Endothelial cell of umbilical vein (primary cell): ENCODE data around the gene TMEM151A. TPM values are rescaled to one million over a fixed set of nuclear protein-coding genes. Genes with fewer than 3 reads are reported as not detected.

Experiments
- BruUV-seq: library from RNA; stranded (reverse); fragments of 400-500 nt; replicated peaks from 2 replicates; lab custom pipeline; 2021; lab: Mats Ljungman, UMichigan
- CTCF ChIA-PET: fragments of 300-600, 350-600 bp; sonication (Branson Sonifier 250); formaldehyde crosslinking; loops from one replicate; lab custom pipeline; 2021; ENCODE audit warnings: antibody characterized with exemption, inconsistent platforms; lab: Charles Lee
- POLR2A ChIA-PET: fragments of 300-600, 350-600 bp; sonication (Branson Sonifier 250); formaldehyde crosslinking; loops from one replicate; lab custom pipeline; 2021; ENCODE audit warnings: antibody characterized with exemption, inconsistent platforms; lab: Charles Lee
- DNase-seq: peaks from one replicate; pipeline ENCODE4 v3.0.0-alpha.2; 2011; ENCODE audit warnings: low read depth, low spot score
- FAIRE-seq: peaks from 2 replicates; lab custom pipeline; 2011; peaks lifted over from hg19 to GRCh38; lab: Jason Lieb, UNC
- H2AFZ ChIP-seq: 2 replicates; pipeline ENCODE4 v1.6.0; 2012; ENCODE audit warnings: low read depth, low read length, control low read depth, inconsistent platforms
- H3K27ac ChIP-seq: 2 replicates; pipeline ENCODE4 v1.5.1; 2011; ENCODE audit warnings: low read depth, mild to moderate bottlenecking, control low read depth, low read length, moderate library complexity; ENCODE audit not compliant: insufficient read depth
- H3K27me3 ChIP-seq, 2 experiments: 2 replicates each; pipeline versions ENCODE4 v1.6.0 to v1.6.1; 2011; ENCODE audit warnings: low read length in 2 of 2, mixed read lengths in 1 of 2; ENCODE audit not compliant: control insufficient read depth in 2 of 2, insufficient read depth in 2 of 2
- H3K36me3 ChIP-seq, 2 experiments: 2 replicates in 1 of 2; 3 replicates in 1 of 2; pipeline ENCODE4 v1.5.1; 2011; ENCODE audit warnings: low read length in 2 of 2, mild to moderate bottlenecking in 1 of 2, moderate library complexity in 1 of 2; ENCODE audit not compliant: control insufficient read depth in 2 of 2, insufficient read depth in 2 of 2; ENCODE audit errors: extremely low read depth in 1 of 2
- H3K4me1 ChIP-seq: 3 replicates; pipeline ENCODE4 v1.5.1; 2011; ENCODE audit warnings: mild to moderate bottlenecking, low read length; ENCODE audit not compliant: control insufficient read depth, insufficient read depth; ENCODE audit errors: extremely low read depth
- H3K4me2 ChIP-seq: 2 replicates; pipeline ENCODE4 v1.6.1; 2011; ENCODE audit warnings: low read length, control low read depth, mixed read lengths; ENCODE audit not compliant: insufficient read depth
- H3K4me3 ChIP-seq, 3 experiments: fragments of 200-600 bp in 1 of 3; sonication (generic), shearing (Covaris generic) in 1 of 3; replicated peaks in 1 of 3; 2 replicates each; pipeline ENCODE4 v1.5.1; 2011 to 2016; ENCODE audit warnings: control low read depth in 3 of 3, low read length in 3 of 3, mild to moderate bottlenecking in 2 of 3, inconsistent platforms in 1 of 3, low read depth in 1 of 3, moderate library complexity in 1 of 3; ENCODE audit not compliant: insufficient read depth in 1 of 3
- H3K79me2 ChIP-seq: 2 replicates; pipeline ENCODE4 v1.6.0; 2012; ENCODE audit warnings: low read length, inconsistent platforms; ENCODE audit not compliant: control insufficient read depth, insufficient read depth
- H3K9ac ChIP-seq: replicated peaks from 2 replicates; pipeline ENCODE3; 2011; ENCODE audit warnings: low read length, control low read depth; ENCODE audit not compliant: insufficient read depth; ENCODE audit errors: extremely low read depth
- H3K9me1 ChIP-seq: replicated peaks from 3 replicates; pipeline ENCODE4 v1.6.0; 2011; ENCODE audit warnings: mild to moderate bottlenecking, low read length; ENCODE audit not compliant: control insufficient read depth, insufficient read depth; ENCODE audit errors: extremely low read depth
- H3K9me3 ChIP-seq: replicated peaks from 2 replicates; pipeline ENCODE4 v1.5.1; 2012; ENCODE audit warnings: low read length, inconsistent platforms; ENCODE audit not compliant: control insufficient read depth, insufficient read depth
- H4K20me1 ChIP-seq: replicated peaks from 2 replicates; pipeline ENCODE3; 2011; ENCODE audit warnings: mild to moderate bottlenecking, low read length; ENCODE audit not compliant: control insufficient read depth, insufficient read depth; ENCODE audit errors: extremely low read depth
- FOS ChIP-seq: IDR thresholded peaks from 2 replicates; pipeline ENCODE4 v1.6.1; 2011; ENCODE audit warnings: mild to moderate bottlenecking, low read length, moderate library complexity, borderline replicate concordance; ENCODE audit not compliant: insufficient read depth
- GATA2 ChIP-seq: IDR thresholded peaks from 2 replicates; pipeline ENCODE4 v1.7.0; 2011; ENCODE audit warnings: low read depth, mild to moderate bottlenecking, moderate library complexity, mixed read lengths, low read length; ENCODE audit not compliant: insufficient read length, insufficient read depth
- JUN ChIP-seq: IDR thresholded peaks from 2 replicates; pipeline ENCODE4 v1.6.1; 2011; ENCODE audit warnings: borderline replicate concordance, low read depth; ENCODE audit not compliant: insufficient read length, insufficient read depth
- MYC ChIP-seq: IDR thresholded peaks from one replicate; pipeline ENCODE4 v1.6.1; 2011; ENCODE audit warnings: mild to moderate bottlenecking, low read depth, low read length
- POLR2A ChIP-seq: IDR thresholded peaks from 2 replicates; pipeline ENCODE4 v1.6.1; 2012; ENCODE audit warnings: low read depth, mild to moderate bottlenecking, control low read depth, low read length
- POLR2AphosphoS5 ChIP-seq: IDR thresholded peaks from 2 replicates; pipeline ENCODE4 v1.6.1; 2012; ENCODE audit warnings: low read depth, mild to moderate bottlenecking, control low read depth, low read length, moderate library complexity; ENCODE audit not compliant: insufficient read depth
- dilution Hi-C: fragments of 300-500 bp; cut with MboI; formaldehyde crosslinking; loops from one replicate; pipeline ENCODE4 v1.15.0; 2019; ENCODE audit warnings: low sequenced_read_pairs; ENCODE audit not compliant: extremely low pct_ligation_motif_present
- intact Hi-C: fragments of 100-400 bp; cut with micrococcal nuclease; formaldehyde crosslinking; loops from one replicate; pipeline ENCODE4 v1.10.0; 2022
- polyA plus RNA-seq, 4 experiments: library from polyadenylated mRNA; depleted of rRNA in 3 of 4; stranded (reverse) in 3 of 4; unstranded in 1 of 4; fragments of >200 nt; gene quantifications; 2 replicates each; pipeline versions ENCODE4 v1.2.1 to v1.2.3, GENCODE V29; 2011 to 2012; ENCODE audit warnings: missing spikeins in 1 of 4
- total RNA-seq: library from RNA; stranded (reverse); gene quantifications from 2 replicates; pipeline ENCODE4 v1.2.3, GENCODE V29; 2021
- TF ChIP-seq, protein P1 (sequence below): IDR thresholded peaks from 2 replicates; pipeline ENCODE4 v1.6.1; 2011; ENCODE audit not compliant: insufficient read depth, insufficient read length

Gene TMEM151A
- total and polyA plus RNA-seq, 2 donors (not counting 3 experiments of a cell fraction or from before 2014, with no cell fraction given) = not detected

DNA sequence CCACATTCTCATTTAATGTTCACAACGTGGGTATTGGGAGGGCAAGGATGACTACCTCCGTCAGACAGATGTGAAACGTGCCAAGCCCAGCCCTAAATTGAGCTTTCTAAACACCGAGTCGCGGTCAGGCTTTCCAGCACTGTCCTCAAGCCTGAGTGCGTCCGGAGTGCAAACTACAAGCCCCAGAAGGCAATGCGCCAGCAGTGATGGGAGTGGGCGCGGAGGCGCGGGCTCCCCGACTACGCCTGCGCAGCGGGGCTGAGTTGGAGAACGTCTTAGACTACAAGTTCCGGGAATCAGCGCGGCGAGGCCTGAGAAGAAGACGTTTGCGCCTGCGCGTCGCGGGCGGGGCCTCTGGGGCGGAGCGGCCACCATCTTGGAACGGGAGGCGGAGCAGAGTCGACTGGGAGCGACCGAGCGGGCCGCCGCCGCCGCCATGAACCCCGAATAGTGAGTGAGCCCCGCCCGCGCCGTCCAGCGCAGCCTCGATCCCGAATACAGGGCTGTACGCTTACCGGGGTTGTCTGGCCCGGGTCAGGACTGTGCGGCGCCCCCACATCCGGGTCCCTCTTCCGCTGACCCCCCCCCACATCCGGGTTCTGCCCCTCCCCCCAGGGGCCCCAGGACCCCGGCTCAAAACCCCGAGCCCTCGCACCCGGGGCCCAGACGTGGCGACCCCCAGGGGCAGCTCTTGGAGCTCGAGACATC lies 23.3 kb upstream of the TMEM151A start, which contains the start of gene RAB1B:
Gene RAB1B (plus strand): TSS at position 396 of the 708 bp plus-strand sequence. CDS start 41 bp downstream, at position 437.
- BruUV-seq = no TSS peak
- peak within 1 kb of the TSS; percentile 93 for H3K4me2 ChIP-seq
- H3K9me1 ChIP-seq = no peaks in the 10 kb centered on the region
- no peaks in the 10 kb centered on the region for H3K9me3 ChIP-seq
- peak within 1 kb of the TSS; percentile 74 for H3K27ac ChIP-seq
- DNase-seq = peak; percentile 100
- intact Hi-C loops = loop anchor here (1.0 to 2.0 kb wide), 2 partner anchors 10 to 46 kb away; no protein-coding TSS in a partner anchor
- no peaks in the 10 kb centered on the region for H3K27me3 ChIP-seq
- CTCF ChIA-PET = interaction anchor here (0.6 to 6.2 kb wide), 3 partner anchors 13 to 380 kb away, joined by 3 to 53 read pairs (median 3); partner anchors contain the start of gene FIBP
- H4K20me1 ChIP-seq = no peaks in the 10 kb centered on the region
- H3K4me1 ChIP-seq = peaks cover 12% of the 10 kb centered on the region
- peaks cover 28% of the 10 kb centered on the region for H3K79me2 ChIP-seq
- dilution Hi-C loops = no loop called here
- TF ChIP-seq GATA2 (no peak), POLR2AphosphoS5 (peak; percentile 82), MYC (no peak), POLR2A (peak; percentile 63), JUN (no peak), FOS (no peak)
- TF ChIP-seq, protein P1, sequence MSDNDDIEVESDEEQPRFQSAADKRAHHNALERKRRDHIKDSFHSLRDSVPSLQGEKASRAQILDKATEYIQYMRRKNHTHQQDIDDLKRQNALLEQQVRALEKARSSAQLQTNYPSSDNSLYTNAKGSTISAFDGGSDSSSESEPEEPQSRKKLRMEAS = no peak
- H3K9ac ChIP-seq = peak within 1 kb of the TSS; percentile 90
- POLR2A ChIA-PET = interaction anchor here (1.6 kb wide), 2 partner anchors 10 to 21 kb away, joined by 5 to 12 read pairs; partner anchors contain the start of gene YIF1A
- peaks cover 9 to 29% of the 10 kb centered on the region in 2 experiments for H3K36me3 ChIP-seq
- H2AFZ ChIP-seq = peak within 1 kb of the TSS; percentile 58
- FAIRE-seq = peak; percentile 100
- H3K4me3 ChIP-seq = peak within 1 kb of the TSS; percentile 85 to 93 (median 91)
